Ovary (tissue), 9 donors: Measurements from ENCODE around the gene RIBC2. TPM values are rescaled to one million over a fixed set of nuclear protein-coding genes. Genes with fewer than 3 reads are reported as not detected.
"Not testable (repeated sequence)": the region's sequence is repeated elsewhere in the genome, so short reads cannot be mapped to it uniquely, and the experiment has no call there.

Source experiments
- DNase-seq, 5 donors: peaks; one replicate each; pipeline ENCODE4 v3.0.0-alpha.2; 2019 to 2020
- H3K27ac ChIP-seq, 2 donors: fragments of 200-600 bp; one replicate each; pipeline versions ENCODE4 v1.5.1 to v1.8.0; 2019 to 2022
- H3K27me3 ChIP-seq: fragments of 200-600 bp; one replicate; pipeline ENCODE4 v1.8.0; 2022
- H3K36me3 ChIP-seq: fragments of 200-600 bp; sonication (generic); one replicate; pipeline ENCODE4 v1.5.1; 2019
- H3K4me1 ChIP-seq: one replicate; pipeline ENCODE4 v1.8.1; 2013; ENCODE audit warnings: mild to moderate bottlenecking, moderate library complexity; ENCODE audit not compliant: insufficient read depth
- H3K4me3 ChIP-seq: fragments of 200-600 bp; sonication (generic); one replicate; pipeline ENCODE4 v1.5.1; 2017
- H3K9me3 ChIP-seq, 2 donors: fragments of 200-600 bp in 1 of 2; sonication (generic) in 1 of 2; one replicate each; pipeline versions ENCODE4 v1.5.1 to v1.8.1; 2013 to 2019; ENCODE audit warnings: mild to moderate bottlenecking in 1 of 2, moderate library complexity in 1 of 2
- CTCF ChIP-seq, 3 donors: fragments of 450-650 bp in 2 of 3; fragments of 200-600 bp in 1 of 3; IDR thresholded peaks; one replicate each; pipeline versions ENCODE4 v1.5.1 to v1.8.0; 2016 to 2022; ENCODE audit warnings: antibody characterized with exemption in 3 of 3, mild to moderate bottlenecking in 1 of 3
- EP300 ChIP-seq: sonication (generic); formaldehyde crosslinking; IDR thresholded peaks from one replicate; pipeline ENCODE4 v1.6.1; 2017; ENCODE audit warnings: antibody characterized with exemption
- POLR2A ChIP-seq: fragments of 450-650 bp; IDR thresholded peaks from one replicate; pipeline ENCODE4 v1.6.1; 2017; ENCODE audit warnings: antibody characterized with exemption, mild to moderate bottlenecking, moderate library complexity
- WGBS, 3 donors: extraction: QIAGEN DNeasy Blood & Tissue Kit in 1 of 3; methylation state at CpG; one replicate each; pipeline versions ENCODE4 v1.1.5 to v1.1.7; 2013 to 2017; 5-methylcytosine and 5-hydroxymethylcytosine counted together
- intact Hi-C, 4 donors: fragments of 100-400 bp; cut with DNase I; formaldehyde crosslinking; loops; one replicate each; pipeline versions ENCODE4 v1.11.0 to v1.15.1; 2022 to 2023
- polyA plus RNA-seq, 2 donors: library from polyadenylated mRNA; stranded (reverse); fragments of 200-250 nt in 1 of 2; fragments of 350-450 nt in 1 of 2; fragmentation: Illumina TruSeq in 1 of 2; extraction: RNeasy Lipid Tissue Mini Kit (QIAGEN cat#74804) in 1 of 2; gene quantifications; one replicate each; pipeline ENCODE4 v1.2.3, GENCODE V29; 2013 to 2014
- total RNA-seq, 7 donors: library from RNA; depleted of rRNA in 2 of 7; stranded (reverse); fragments of >200 nt in 2 of 7; fragmentation: NEBNext Ultra II Directional in 3 of 7; extraction: Animal tissue kit (Norgen Biotek cat#: 25700) in 3 of 7; gene quantifications; one replicate each; pipeline versions ENCODE4 v1.1.0 to v1.2.4, GENCODE V29; 2016 to 2023
- donor health status: DM: no; HTN: no; CAD: no; lungs with moderate emphysema.
- donor health status: DM: no; HTN: no; CAD: no.
- donor health status: Bipolar disorder and iron deficiency.
- donor health status: DM: yes; HTN: yes; CAD: no.
- donor health status: DM: no; HTN: no; CAD: no.
- donor health status: DM: yes; HTN: yes; CAD: no.

Gene RIBC2
- total and polyA plus RNA-seq, 9 donors = 0.25 to 7.5 (median 0.97) TPM; not detected in 1

- H3K9me3 ChIP-seq = no peaks in the 10 kb centered on the region
- no peak for DNase-seq
- no peaks in the 10 kb centered on the region for H3K27me3 ChIP-seq
- 61 to 68% (median 66%) methylated on average over 5 of the region's 5 CpGs for WGBS, 3 donors
- no peaks in the 10 kb centered on the region for H3K36me3 ChIP-seq
- H3K27ac ChIP-seq = no peak overlapping the region
- TF ChIP-seq POLR2A = no peak
- TF ChIP-seq CTCF (IDR thresholded peaks at IDR 0.05) = no peak
- no peak for TF ChIP-seq EP300
- peaks cover 2% of the 10 kb centered on the region for H3K4me1 ChIP-seq
- no peak overlapping the region for H3K4me3 ChIP-seq
- intact Hi-C loops = loop anchor here in 1 of 4 donors (2.0 kb wide), 1 partner anchor 105 kb away; no protein-coding TSS in a partner anchor
Observed at GRCh38 chr22:45446216-45446615, 32.7 kb downstream of the RIBC2 start.

DNA sequence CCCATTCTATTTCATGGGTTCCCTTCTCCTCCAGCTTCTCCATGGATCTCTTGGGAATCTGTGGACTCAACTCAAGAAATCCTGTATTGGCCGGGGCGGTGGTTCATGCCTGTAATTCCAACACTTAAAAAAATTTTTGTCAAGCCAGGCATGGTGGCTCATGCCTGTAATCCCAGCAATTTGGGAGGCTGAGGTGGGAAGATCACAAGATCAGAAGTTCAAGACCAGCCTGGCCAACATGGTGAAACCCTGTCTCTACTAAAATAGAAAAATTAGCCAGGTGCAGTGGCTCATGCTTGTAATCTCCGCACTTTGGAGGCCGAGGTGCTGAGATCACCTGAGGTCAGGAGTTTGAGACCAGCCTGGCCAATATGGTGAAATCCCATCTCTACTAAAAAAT, 34.1 kb downstream of the RIBC2 start:
- DNase-seq, H3K36me3 ChIP-seq, H3K9me3 ChIP-seq, H3K4me3 ChIP-seq, H3K4me1 ChIP-seq, H3K27ac ChIP-seq, H3K27me3 ChIP-seq: not testable (repeated sequence)
- intact Hi-C loops = loop anchor here in 1 of 4 donors (2.0 kb wide), 1 partner anchor 103 kb away; no protein-coding TSS in a partner anchor
- WGBS, 3 donors = 79 to 90% (median 89%) methylated on average over 4 of the region's 4 CpGs

DNA sequence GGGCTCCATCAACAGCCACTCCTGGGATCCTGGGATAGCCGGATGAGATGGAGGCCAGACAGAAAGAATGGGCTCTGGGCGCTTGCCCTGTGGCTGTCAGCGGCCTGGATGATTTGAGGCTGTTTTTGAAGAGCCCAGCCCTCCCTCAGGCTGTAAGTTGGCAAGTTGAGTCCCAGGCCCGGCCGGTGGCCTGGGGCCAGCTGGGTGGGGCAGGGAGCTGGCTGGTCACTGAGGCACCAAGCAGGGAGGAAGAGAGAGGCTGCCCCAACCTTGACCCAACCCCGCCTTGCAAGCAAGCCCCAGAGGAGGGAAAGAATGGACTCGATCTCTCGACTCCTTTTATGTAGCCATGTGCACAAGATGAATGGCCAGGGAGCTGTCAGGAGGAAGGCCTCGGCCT, 34.9 kb downstream of the RIBC2 start:
- DNase-seq = peak; percentile 47 to 78 (median 69)
- peaks cover 2% of the 10 kb centered on the region for H3K4me1 ChIP-seq

GRCh38 chr22:45449442-45449841, 35.9 kb downstream of the RIBC2 start:
- 96 to 97% (median 97%) methylated on average over 5 of the region's 5 CpGs for WGBS, 3 donors
- H3K9me3 ChIP-seq, intact Hi-C loops, H3K27ac ChIP-seq, H3K36me3 ChIP-seq, H3K4me1 ChIP-seq, H3K4me3 ChIP-seq, H3K27me3 ChIP-seq, DNase-seq: not testable (repeated sequence)

More for the DNA sequence above, 34.9 kb downstream of the RIBC2 start:
- TF ChIP-seq CTCF (IDR thresholded peaks at IDR 0.05) (no peak), EP300 (no peak), POLR2A (no peak)
- intact Hi-C loops = no loop called here
- Histone ChIP-seq H3K4me3 (no peak overlapping the region), H3K27ac (no peak overlapping the region), H3K36me3 (no peaks in the 10 kb centered on the region), H3K27me3 (no peaks in the 10 kb centered on the region), H3K9me3 (no peaks in the 10 kb centered on the region)
- WGBS, 3 donors = 17 to 35% (median 29%) methylated on average over 9 of the region's 9 CpGs

DNA sequence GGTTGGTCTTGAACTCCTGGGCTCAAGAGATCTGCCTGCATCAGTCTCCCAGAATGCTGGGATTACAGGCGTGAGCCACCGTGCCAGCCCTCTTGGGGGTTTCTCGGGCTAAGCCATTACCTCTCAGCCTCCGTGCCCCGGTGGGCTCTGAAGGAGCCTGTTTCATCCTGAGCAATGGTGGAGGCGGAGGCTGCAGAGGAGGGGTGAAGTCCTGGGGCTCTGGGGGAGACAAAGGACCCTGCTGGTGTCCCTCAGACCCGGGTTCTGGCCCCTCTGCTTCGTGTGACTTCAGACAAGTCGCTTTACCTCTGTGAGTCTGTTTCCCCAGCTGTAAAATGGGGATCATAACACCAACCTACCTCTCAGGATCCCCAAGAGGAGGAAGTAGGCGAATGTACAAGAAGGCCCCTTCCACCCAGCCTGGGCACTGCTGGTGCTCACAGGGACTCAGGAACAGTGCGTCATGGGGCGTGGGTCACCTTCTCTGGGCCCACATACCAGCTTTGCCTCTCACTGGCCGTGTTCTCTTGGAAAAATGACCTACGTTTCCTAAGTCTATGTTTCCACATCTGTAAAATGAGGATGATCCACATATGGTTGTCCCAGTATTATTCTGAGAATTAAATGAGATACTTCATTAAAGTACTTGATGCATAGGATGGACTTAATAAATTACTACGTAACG, 36.8 kb downstream of the RIBC2 start:
- Histone ChIP-seq H3K36me3 (no peaks in the 10 kb centered on the region), H3K9me3 (no peaks in the 10 kb centered on the region), H3K4me3 (no peak overlapping the region), H3K27ac (peak overlapping the region in 1 of 2 donors; percentile 2), H3K4me1 (peaks cover 2% of the 10 kb centered on the region), H3K27me3 (no peaks in the 10 kb centered on the region)
- intact Hi-C loops = loop anchor here in 1 of 4 donors (10.0 kb wide), 1 partner anchor 55 kb away; the partner anchor contains the start of gene FBLN1
- no peak for TF ChIP-seq EP300
- no peak for TF ChIP-seq CTCF (IDR thresholded peaks at IDR 0.05)
- TF ChIP-seq POLR2A = no peak
- no peak for DNase-seq
- 91 to 95% (median 94%) methylated on average over 16 of the region's 16 CpGs for WGBS, 3 donors
